HG03460 (cell line): Measurements from ENCODE around the gene ZBTB42.

Experiments
- ATAC-seq: cut with Tn5 transposase; IDR thresholded peaks from one replicate; pipeline ENCODE4 v1.9.1; 2021; ENCODE audit not compliant: unreplicated experiment

Gene ZBTB42

GRCh38 chr14:104800771-104801519, at the start of gene ZBTB42:
ZBTB42 (plus strand) TSS chr14:104801101; CDS start chr14:104801198, 97 bp downstream.
- ATAC-seq, result peak; percentile 29

DNA sequence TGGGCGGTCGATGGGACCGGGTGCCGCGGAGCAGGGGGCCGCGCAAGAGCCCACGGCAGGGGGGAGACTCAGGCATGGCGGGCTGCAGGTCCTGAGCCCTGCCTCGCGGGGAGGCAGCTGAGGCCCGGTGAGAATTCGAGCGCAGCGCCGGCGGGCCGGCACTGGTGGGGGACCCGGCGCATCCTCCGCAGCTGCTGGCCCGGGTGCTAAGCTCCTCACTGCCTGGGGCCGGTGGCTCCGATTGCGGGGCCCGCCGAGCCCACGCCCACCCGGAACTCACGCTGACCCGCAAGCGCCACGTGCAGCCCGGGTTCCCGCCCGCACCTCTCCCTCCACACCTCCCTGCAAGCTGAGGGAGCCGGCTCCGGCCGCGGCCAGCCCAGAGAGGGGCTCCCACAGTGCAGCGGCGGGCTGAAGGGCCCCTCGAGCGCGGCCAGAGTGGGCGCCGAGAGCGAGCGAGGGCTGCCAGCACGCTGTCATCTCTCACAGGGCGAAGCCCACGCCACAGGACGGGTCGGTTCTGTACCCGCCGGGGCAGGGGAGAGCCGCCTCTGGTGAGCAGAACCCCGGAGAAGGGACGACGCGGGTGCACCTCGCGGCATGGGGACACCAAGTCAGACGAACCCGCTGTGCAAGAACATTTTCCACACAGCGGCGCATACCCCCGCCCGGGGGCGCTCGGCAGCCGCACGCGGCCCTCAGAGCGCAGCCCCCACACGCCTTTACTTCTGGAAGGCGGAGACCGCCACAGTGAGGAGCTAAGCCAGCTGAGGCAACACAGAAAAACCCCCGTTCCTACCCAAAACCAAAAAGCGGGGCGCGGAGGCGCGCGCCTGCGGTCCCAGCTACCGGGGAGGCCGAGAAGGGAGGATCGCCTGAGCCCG, 49.1 kb upstream of the ZBTB42 start:
- no peak for ATAC-seq

DNA sequence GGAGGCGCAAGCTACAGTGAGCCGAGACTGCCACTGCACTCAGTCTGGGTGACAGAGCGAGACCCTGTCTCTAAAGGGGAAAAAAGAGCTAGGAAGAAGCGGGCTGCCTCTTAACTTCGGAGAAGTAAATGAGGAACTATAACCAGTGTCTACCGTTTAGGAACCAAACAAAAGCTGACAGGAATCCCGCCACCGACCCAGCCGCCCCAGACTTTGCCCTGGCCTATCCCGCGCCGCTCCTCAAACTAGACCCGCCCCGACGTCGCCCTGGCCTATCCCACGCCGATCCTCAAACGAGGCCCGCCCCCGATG, 48.5 kb upstream of the ZBTB42 start:
- ATAC-seq, result peak; percentile 80

- peak; percentile 89 for ATAC-seq
These were observed 48.0 kb upstream of the ZBTB42 start, which contains the start of gene SIVA1 for GRCh38 chr14:104752735-104753527. SIVA1 (plus strand) TSS chr14:104753147; CDS start chr14:104753202, 55 bp downstream.

DNA sequence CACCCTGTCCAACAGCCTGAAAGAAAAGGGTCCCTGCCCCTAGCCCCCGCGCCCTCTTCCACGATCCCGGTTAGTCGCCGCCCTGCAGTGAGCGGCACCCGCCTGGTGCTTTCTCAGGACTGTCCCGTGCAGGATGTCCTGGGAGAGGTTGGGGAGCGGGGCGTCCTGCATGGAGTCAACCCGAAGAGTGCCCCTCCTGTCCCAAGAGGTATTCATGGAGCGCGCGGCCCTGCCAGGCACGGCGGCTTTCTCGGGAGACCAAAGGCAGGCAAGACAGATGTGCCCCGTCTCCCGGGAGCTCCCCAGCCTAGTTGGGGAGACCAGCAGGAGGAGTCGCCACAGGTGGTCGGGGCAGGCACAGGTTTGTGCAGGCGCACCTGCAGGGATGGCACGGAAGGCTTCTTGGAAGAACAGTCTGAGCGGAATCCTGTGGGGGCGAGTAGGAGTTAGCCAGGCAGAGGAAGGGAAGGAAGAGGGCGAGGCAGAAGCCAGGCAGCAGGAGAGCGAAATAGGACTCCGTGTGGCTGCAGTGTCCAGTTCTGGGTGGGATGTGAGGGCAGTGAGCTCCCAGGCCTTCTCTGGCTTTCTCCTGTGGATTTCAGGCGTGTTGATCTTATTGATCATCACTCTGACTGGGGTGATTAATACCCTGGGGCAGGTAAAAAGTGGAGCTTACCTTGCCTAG, 47.2 kb upstream of the ZBTB42 start:
- ATAC-seq, result no peak

GRCh38 chr14:104754213-104754851, 46.6 kb upstream of the ZBTB42 start:
- no peak for ATAC-seq

DNA sequence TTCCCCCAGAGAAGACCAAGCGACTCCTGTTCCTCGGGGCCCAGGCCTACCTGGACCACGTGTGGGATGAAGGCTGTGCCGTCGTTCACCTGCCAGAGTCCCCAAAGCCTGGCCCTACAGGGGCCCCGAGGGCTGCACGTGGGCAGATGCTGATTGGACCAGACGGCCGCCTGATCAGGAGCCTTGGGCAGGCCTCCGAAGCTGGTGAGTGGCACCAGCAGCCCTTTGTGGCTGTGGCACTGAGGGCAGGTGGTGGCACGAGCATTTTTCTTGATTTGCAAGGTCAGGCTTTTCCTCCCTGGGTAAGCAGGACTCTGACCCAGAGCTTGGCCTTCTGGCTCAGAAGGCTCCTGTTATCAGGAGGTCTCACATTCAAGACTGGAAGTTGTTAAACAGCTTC, 45.3 kb upstream of the ZBTB42 start:
- no peak for ATAC-seq

GRCh38 chr14:104756477-104757237, 44.2 kb upstream of the ZBTB42 start:
- ATAC-seq, result no peak

DNA sequence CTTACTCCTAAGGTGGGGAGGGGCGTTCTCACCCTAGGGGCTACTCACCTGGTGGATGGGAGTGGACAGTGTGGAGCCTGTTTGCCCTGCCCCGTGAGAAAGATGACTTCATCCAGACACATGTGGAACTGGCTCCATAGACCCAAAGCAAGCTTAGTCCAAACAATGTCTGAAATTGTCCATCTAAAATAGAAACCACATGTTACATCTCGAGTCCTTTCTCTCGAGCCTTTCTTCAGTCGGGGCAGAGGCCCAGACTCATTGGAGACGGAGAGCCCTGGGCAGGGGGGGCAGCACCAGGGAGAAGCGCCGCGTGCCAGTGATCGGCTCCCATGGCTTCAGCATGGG, 43.7 kb upstream of the ZBTB42 start:
- no peak for ATAC-seq

- no peak for ATAC-seq
These were observed 43.1 kb upstream of the ZBTB42 start for GRCh38 chr14:104757681-104758392.

- no peak for ATAC-seq
These were observed 41.6 kb upstream of the ZBTB42 start for GRCh38 chr14:104758981-104759969.

GRCh38 chr14:104765517-104765916, 35.4 kb upstream of the ZBTB42 start:
- ATAC-seq, result no peak

- ATAC-seq, result no peak
These were observed 34.5 kb upstream of the ZBTB42 start for GRCh38 chr14:104766256-104766862.

DNA sequence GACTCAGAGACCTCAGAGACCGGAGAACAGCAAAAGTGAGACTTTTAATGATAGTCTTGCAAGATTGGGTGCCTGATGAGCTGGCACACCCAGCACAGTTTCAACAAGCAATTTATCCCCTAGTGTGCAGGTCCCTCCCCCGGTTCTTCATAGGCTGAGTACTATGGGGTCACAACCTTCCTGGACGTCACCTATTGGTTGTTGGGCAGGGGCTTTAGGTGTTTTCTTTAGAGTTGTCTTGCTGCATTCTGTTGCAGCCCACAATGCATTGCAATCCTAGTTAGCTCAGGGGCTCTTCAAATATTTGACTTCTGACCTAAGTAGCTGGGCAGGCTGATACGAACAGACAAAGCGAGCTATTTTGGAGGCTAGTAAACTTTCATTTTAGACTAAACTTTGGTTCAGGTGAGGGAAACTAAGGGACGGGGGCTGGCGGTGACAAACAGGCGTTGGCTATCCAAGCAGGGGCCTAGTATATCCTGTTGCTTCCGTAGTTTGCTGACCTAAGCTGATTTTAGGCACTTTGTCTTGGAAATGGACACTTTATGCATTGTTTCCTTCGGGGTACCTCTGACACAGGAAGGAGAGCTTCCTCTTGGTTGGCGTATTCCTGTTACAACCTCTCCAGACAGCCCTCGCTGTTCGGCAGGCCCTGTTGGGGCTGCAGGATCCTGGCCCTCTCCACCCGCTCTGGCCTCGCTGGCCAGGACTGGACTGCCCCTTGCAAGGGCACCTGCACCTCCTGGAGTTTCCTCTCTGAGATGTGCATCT, 33.9 kb upstream of the ZBTB42 start:
- no peak for ATAC-seq

- ATAC-seq, result no peak
These were observed 33.3 kb upstream of the ZBTB42 start for GRCh38 chr14:104767634-104767918.

GRCh38 chr14:104768437-104769323, 32.2 kb upstream of the ZBTB42 start:
- ATAC-seq, result peak; percentile 80
